Measurements from ENCODE around the gene PTPRD. TPM values are rescaled to one million over a fixed set of nuclear protein-coding genes. Genes with fewer than 3 reads are reported as not detected.

PTPRD gene
- total RNA-seq, 2 experiments from 2014 or later, result 0.03 TPM; not detected in 1

DNA sequence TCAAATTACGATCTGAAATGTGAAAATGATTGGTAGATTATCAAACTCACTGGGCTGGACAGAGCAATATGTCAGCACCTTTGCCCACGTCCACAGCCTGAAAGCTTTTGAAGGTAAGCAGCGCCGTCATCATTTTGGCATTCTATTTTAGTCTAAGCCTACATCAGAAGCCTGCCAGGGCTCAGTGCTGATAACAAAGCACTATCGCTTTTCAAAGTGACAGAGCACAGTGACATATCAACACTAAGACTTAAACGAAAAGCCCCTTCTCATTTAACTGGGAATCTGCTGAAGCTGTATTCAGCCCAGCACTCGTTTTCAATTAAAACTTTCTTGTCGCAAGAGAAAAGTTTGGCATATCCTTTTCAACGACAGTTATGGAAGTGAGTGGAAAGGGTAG lies 1076.3 kb downstream of the PTPRD start:
- Histone ChIP-seq H3K4me1 (ENCODE audit: insufficient read depth, low read length, poor library complexity, severe bottlenecking) (no peaks in the 10 kb centered on the region), H2AFZ (ENCODE audit: low read length) (no peak overlapping the region), H3K79me2 (ENCODE audit: insufficient read depth, low read depth, low read length) (no peaks in the 10 kb centered on the region), H3K9me2 (ENCODE audit: insufficient read depth, low read length) (no peaks in the 10 kb centered on the region), H4K20me1 (ENCODE audit: insufficient read depth, low read length) (no peaks in the 10 kb centered on the region; the same call in 1 of the 2 replicates), H3K4me3 (ENCODE audit: low read depth, low read length, poor library complexity, severe bottlenecking) (no peak overlapping the region), H3K27ac (ENCODE audit: low read depth, low read length, poor library complexity, severe bottlenecking) (no peak overlapping the region), H3K9me3 (ENCODE audit: low read length) (no peaks in the 10 kb centered on the region), H3K36me3 (ENCODE audit: insufficient read depth, low read length) (no peaks in the 10 kb centered on the region), H3K4me2 (ENCODE audit: low read length) (no peak overlapping the region)
- BruUV-seq (replicated peaks), result no TSS peak
- intact Hi-C loops (cut with micrococcal nuclease; ENCODE audit: unreplicated experiment), result no loop called here
- POLR2A ChIA-PET, result no interaction called here
- TF ChIP-seq, protein P1, sequence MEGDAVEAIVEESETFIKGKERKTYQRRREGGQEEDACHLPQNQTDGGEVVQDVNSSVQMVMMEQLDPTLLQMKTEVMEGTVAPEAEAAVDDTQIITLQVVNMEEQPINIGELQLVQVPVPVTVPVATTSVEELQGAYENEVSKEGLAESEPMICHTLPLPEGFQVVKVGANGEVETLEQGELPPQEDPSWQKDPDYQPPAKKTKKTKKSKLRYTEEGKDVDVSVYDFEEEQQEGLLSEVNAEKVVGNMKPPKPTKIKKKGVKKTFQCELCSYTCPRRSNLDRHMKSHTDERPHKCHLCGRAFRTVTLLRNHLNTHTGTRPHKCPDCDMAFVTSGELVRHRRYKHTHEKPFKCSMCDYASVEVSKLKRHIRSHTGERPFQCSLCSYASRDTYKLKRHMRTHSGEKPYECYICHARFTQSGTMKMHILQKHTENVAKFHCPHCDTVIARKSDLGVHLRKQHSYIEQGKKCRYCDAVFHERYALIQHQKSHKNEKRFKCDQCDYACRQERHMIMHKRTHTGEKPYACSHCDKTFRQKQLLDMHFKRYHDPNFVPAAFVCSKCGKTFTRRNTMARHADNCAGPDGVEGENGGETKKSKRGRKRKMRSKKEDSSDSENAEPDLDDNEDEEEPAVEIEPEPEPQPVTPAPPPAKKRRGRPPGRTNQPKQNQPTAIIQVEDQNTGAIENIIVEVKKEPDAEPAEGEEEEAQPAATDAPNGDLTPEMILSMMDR (conservative IDR thresholded peaks at IDR 0.05; ENCODE audit: low read length), result no peak
- TF ChIP-seq EZH2phosphoT487 (IDR thresholded peaks at IDR 0.05; ENCODE audit: borderline replicate concordance, low read depth, low read length), result no peak
- CTCF ChIA-PET (ENCODE audit: unreplicated experiment), result no interaction called here
- no peak for DNase-seq (ENCODE audit: low spot score)

DNA sequence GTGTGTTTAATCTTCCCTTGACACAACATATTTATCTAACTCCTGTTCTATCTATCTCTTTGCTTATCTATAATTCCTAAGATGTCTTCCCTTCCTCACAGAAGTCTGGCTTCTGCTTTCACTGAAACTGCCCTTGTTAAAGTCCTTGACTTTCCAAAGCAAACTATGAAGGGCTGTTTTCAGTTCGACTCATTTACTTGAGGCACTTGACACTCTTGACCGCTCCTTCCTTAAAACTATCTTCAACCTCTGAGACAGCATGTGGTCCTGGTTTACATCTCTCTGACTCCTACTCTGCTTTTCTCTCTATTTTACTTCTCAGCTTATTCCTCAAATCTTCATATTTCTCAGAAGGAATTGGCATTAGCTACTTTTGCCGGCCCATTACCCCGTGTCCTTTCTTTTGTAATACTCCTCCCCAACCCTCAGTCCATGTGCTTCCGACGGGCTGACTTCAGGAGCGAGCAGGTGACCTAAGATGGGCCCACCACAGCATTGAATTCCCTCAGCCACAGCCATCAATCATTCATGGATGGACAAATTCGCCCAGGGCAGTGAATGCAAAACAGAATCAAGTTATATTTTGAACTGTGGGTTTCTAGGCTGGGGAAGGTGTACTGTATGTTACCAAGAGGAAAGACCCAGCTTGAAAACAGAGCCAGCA lies 1089.2 kb downstream of the PTPRD start:
- H2AFZ ChIP-seq (ENCODE audit: low read length), result no peak overlapping the region
- H3K4me3 ChIP-seq (ENCODE audit: low read depth, low read length, poor library complexity, severe bottlenecking), result no peak overlapping the region
- ChIA-PET CTCF (ENCODE audit: unreplicated experiment) (no interaction called here), POLR2A (interaction anchor here (0.9 kb wide), 2 partner anchors 18 to 36 kb away, joined by 3 read pairs; no protein-coding TSS in a partner anchor)
- no peaks in the 10 kb centered on the region for H4K20me1 ChIP-seq (ENCODE audit: insufficient read depth, low read length)
- no peaks in the 10 kb centered on the region for H3K9me2 ChIP-seq (ENCODE audit: insufficient read depth, low read length)
- intact Hi-C loops (cut with micrococcal nuclease; ENCODE audit: unreplicated experiment), result no loop called here
- DNase-seq (ENCODE audit: low spot score), result no peak
- BruUV-seq (replicated peaks), result no TSS peak
- no peaks in the 10 kb centered on the region for H3K36me3 ChIP-seq (ENCODE audit: insufficient read depth, low read length)
- no peaks in the 10 kb centered on the region for H3K9me3 ChIP-seq (ENCODE audit: low read length)
- H3K4me1 ChIP-seq (ENCODE audit: insufficient read depth, low read length, poor library complexity, severe bottlenecking), result no peaks in the 10 kb centered on the region
- H3K27ac ChIP-seq (ENCODE audit: low read depth, low read length, poor library complexity, severe bottlenecking), result no peak overlapping the region
- TF ChIP-seq, protein P1 (conservative IDR thresholded peaks at IDR 0.05; ENCODE audit: low read length), result no peak
- TF ChIP-seq EZH2phosphoT487 (IDR thresholded peaks at IDR 0.05; ENCODE audit: borderline replicate concordance, low read depth, low read length), result no peak
- H3K4me2 ChIP-seq (ENCODE audit: low read length), result no peak overlapping the region
- no peaks in the 10 kb centered on the region for H3K79me2 ChIP-seq (ENCODE audit: insufficient read depth, low read depth, low read length)

DNA sequence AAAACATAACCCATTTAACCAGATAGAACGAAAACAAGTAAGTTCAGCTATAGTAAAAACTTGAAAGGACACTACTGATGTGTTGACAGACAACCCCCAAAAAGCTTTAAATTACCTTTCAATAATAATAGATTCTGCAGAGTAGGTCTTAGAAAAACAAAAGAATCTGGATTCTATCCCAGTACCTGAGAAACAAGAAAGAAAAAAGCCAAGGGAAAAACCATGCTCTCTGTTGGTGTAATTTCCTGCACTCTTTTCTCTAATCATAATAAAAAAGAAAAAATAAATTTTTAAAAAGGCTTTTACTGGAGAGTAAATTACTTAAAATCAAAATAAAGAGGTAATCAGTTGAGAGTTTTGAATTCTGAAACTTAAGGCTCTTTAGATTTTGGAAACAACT lies 1090.4 kb downstream of the PTPRD start:
- Histone ChIP-seq H3K4me1 (ENCODE audit: insufficient read depth, low read length, poor library complexity, severe bottlenecking) (no peaks in the 10 kb centered on the region), H3K9me3 (ENCODE audit: low read length) (no peaks in the 10 kb centered on the region), H3K79me2 (ENCODE audit: insufficient read depth, low read depth, low read length) (no peaks in the 10 kb centered on the region), H3K4me2 (ENCODE audit: low read length) (no peak overlapping the region), H2AFZ (ENCODE audit: low read length) (no peak overlapping the region), H3K9me2 (ENCODE audit: insufficient read depth, low read length) (no peaks in the 10 kb centered on the region), H3K4me3 (ENCODE audit: low read depth, low read length, poor library complexity, severe bottlenecking) (no peak overlapping the region), H3K27ac (ENCODE audit: low read depth, low read length, poor library complexity, severe bottlenecking) (no peak overlapping the region), H3K36me3 (ENCODE audit: insufficient read depth, low read length) (no peaks in the 10 kb centered on the region), H4K20me1 (ENCODE audit: insufficient read depth, low read length) (no peaks in the 10 kb centered on the region)
- no peak for DNase-seq (ENCODE audit: low spot score)
- intact Hi-C loops (cut with micrococcal nuclease; ENCODE audit: unreplicated experiment), result no loop called here
- ChIA-PET CTCF (ENCODE audit: unreplicated experiment) (no interaction called here), POLR2A (interaction anchor here (0.6 kb wide), 2 partner anchors 77 to 1921 kb away, joined by 3 to 4 read pairs; no protein-coding TSS in a partner anchor)
- BruUV-seq (replicated peaks), result no TSS peak
- TF ChIP-seq, protein P1 (conservative IDR thresholded peaks at IDR 0.05; ENCODE audit: low read length), result no peak
- TF ChIP-seq EZH2phosphoT487 (IDR thresholded peaks at IDR 0.05; ENCODE audit: borderline replicate concordance, low read depth, low read length), result no peak

All from OCI-LY7 (cell line).